Thoracic aorta (tissue), 2 donors: ENCODE measurements around the gene PAQR6. TPM values are rescaled to one million over a fixed set of nuclear protein-coding genes. Genes with fewer than 3 reads are reported as not detected.
A peak's percentile ranks its signal among the peaks of the same experiment; 100 is the strongest.

Experiments
- ATAC-seq: fragments of 150-250 bp; one replicate; pipeline ENCODE4 v1.8.0; 2017; ENCODE audit warnings: low read depth; ENCODE audit not compliant: insufficient number of reproducible peaks, low FRiP score
- DNase-seq: peaks from one replicate; pipeline ENCODE4 v3.0.0-alpha.2; 2020; ENCODE audit warnings: low spot score
- H3K27ac ChIP-seq, 2 donors: fragments of 200-600 bp; sonication (generic); 1 replicate in 1 of 2; 2 replicates in 1 of 2; pipeline ENCODE4 v1.5.1; 2016; ENCODE audit warnings: mild to moderate bottlenecking in 2 of 2, moderate library complexity in 2 of 2
- H3K27me3 ChIP-seq: fragments of 200-600 bp; sonication (generic); replicated peaks from 2 replicates; pipeline ENCODE4 v1.6.0; 2016; ENCODE audit warnings: mild to moderate bottlenecking; ENCODE audit not compliant: insufficient read depth
- H3K36me3 ChIP-seq: fragments of 200-600 bp; sonication (generic); one replicate; pipeline ENCODE4 v1.5.1; 2016
- H3K4me1 ChIP-seq, 2 donors: fragments of 200-600 bp; sonication (generic); 1 replicate in 1 of 2; 2 replicates in 1 of 2; pipeline versions ENCODE4 v1.5.1 to v1.6.0; 2016; ENCODE audit warnings: low read depth in 2 of 2, mild to moderate bottlenecking in 1 of 2; ENCODE audit not compliant: control insufficient read depth in 1 of 2
- H3K4me3 ChIP-seq: fragments of 200-600 bp; sonication (generic); 2 replicates; pipeline ENCODE4 v1.5.1; 2016; ENCODE audit warnings: mild to moderate bottlenecking
- H3K9me3 ChIP-seq: fragments of 200-600 bp; sonication (generic); 2 replicates; pipeline ENCODE4 v1.5.1; 2016
- CTCF ChIP-seq: fragments of 200-600 bp; sonication (generic); IDR thresholded peaks from one replicate; pipeline ENCODE4 v1.5.1; 2019; ENCODE audit warnings: antibody characterized with exemption
- total RNA-seq, 2 donors: library from RNA; depleted of rRNA; stranded (reverse); fragments of >200 nt; gene quantifications; one replicate each; pipeline versions ENCODE4 v1.1.0 to v1.2.3, GENCODE V29; 2016

PAQR6 gene
- total RNA-seq, 2 donors from 2014 or later, result 0.27 to 2.5 TPM

GRCh38 chr1:156194300-156194652, 53.6 kb downstream of the PAQR6 start:
- Histone ChIP-seq H3K9me3 (no peaks in the 10 kb centered on the region), H3K27ac (peak overlapping the region; percentile 68 to 76), H3K4me3 (peak overlapping the region; percentile 79), H3K4me1 (peaks cover 4 to 20% of the 10 kb centered on the region in 2 donors), H3K27me3 (no peaks in the 10 kb centered on the region), H3K36me3 (peaks cover 8% of the 10 kb centered on the region)
- ATAC-seq (peak; percentile 4), DNase-seq (no peak)
- TF ChIP-seq CTCF, result no peak

- DNase-seq, result peak; percentile 83
- peaks cover 8% of the 10 kb centered on the region for H3K36me3 ChIP-seq
- ATAC-seq, result peak; percentile 99
- peak; percentile 31 for TF ChIP-seq CTCF
- H3K27ac ChIP-seq, result peak within 1 kb of the TSS; percentile 68 to 77
- H3K4me3 ChIP-seq, result peak within 1 kb of the TSS; percentile 79
- H3K4me1 ChIP-seq, result peaks cover 4 to 20% of the 10 kb centered on the region in 2 donors
- H3K27me3 ChIP-seq, result no peaks in the 10 kb centered on the region
- H3K9me3 ChIP-seq, result no peaks in the 10 kb centered on the region
These were observed 54.2 kb downstream of the PAQR6 start, which contains the start of gene SLC25A44 for GRCh38 chr1:156193488-156194299. TSS of gene SLC25A44 (plus strand) at chr1:156194104. CDS start at chr1:156199848, 5,744 bp downstream.

Other genes with a start within 250 kb of the PAQR6 start
- gene SSR2, start 227.1 kb downstream of the PAQR6 start, total RNA-seq, result 100 to 1,000 TPM; 132 to 241 TPM
- 10 to 100 TPM; 21.7 to 36.7 TPM for gene UBQLN4, start 194.3 kb downstream of the PAQR6 start, total RNA-seq
- 10 to 100 TPM; 26.4 to 37.0 TPM for gene LAMTOR2, start 193.3 kb downstream of the PAQR6 start, total RNA-seq
- gene RAB25, start 186.9 kb downstream of the PAQR6 start, total RNA-seq, result not detected
- gene MEX3A, start 165.6 kb downstream of the PAQR6 start, total RNA-seq, result under 1 TPM in 1 of 2 donors, not detected in 1; 0.42 TPM
- 100 to 1,000 TPM; 740 to 804 TPM for gene LMNA, start 133.3 kb downstream of the PAQR6 start, total RNA-seq
- gene SEMA4A, start 94.5 kb downstream of the PAQR6 start, total RNA-seq, result 10 to 100 TPM; 12.7 to 15.8 TPM
- 10 to 100 TPM; 10.7 to 23.7 TPM for gene SLC25A44, start 54.0 kb downstream of the PAQR6 start, total RNA-seq
- 10 to 100 TPM; 26.4 to 33.2 TPM for gene PMF1, start 35.0 kb downstream of the PAQR6 start, total RNA-seq
- gene BGLAP, start 5.9 kb downstream of the PAQR6 start, total RNA-seq, result not detected
- 10 to 100 TPM; 57.8 to 72.7 TPM for gene SMG5, start 34.8 kb upstream of the PAQR6 start, total RNA-seq
- 1 to 10 TPM in 1 of 2 donors, under 1 TPM in 1; 0.56 to 5.0 TPM for gene TMEM79, start 36.3 kb upstream of the PAQR6 start, total RNA-seq
- 10 to 100 TPM; 27.7 to 60.1 TPM for gene GLMP, start 47.6 kb upstream of the PAQR6 start, total RNA-seq
- not detected for gene VHLL, start 51.3 kb upstream of the PAQR6 start, total RNA-seq
- 100 to 1,000 TPM; 104 to 106 TPM for gene CCT3, start 90.2 kb upstream of the PAQR6 start, total RNA-seq
- gene TSACC, start 90.5 kb upstream of the PAQR6 start, total RNA-seq, result not detected
- not detected for gene RHBG, start 121.2 kb upstream of the PAQR6 start, total RNA-seq